Bronchial epithelial cell (primary cell): Measurements from ENCODE around the gene XRCC4. TPM values are rescaled to one million over a fixed set of nuclear protein-coding genes. Genes with fewer than 3 reads are reported as not detected.

Experiments
- DNase-seq: peaks from one replicate; pipeline ENCODE4 v3.0.0-alpha.2; 2010; ENCODE audit warnings: low read depth
- FAIRE-seq: peaks from 2 replicates; lab custom pipeline; 2011; peaks lifted over from hg19 to GRCh38; lab: Jason Lieb, UNC
- H3K27me3 ChIP-seq: 2 replicates; pipeline ENCODE4 v1.5.1; 2011; ENCODE audit warnings: low read length; ENCODE audit not compliant: control insufficient read depth, insufficient read depth
- H3K36me3 ChIP-seq: 2 replicates; pipeline ENCODE4 v1.5.1; 2011; ENCODE audit warnings: low read length; ENCODE audit not compliant: control insufficient read depth, insufficient read depth
- H3K4me3 ChIP-seq: 2 replicates; pipeline ENCODE4 v1.5.1; 2011; ENCODE audit warnings: mild to moderate bottlenecking, low read depth, low read length, control low read depth
- CTCF ChIP-seq: IDR thresholded peaks from 2 replicates; pipeline ENCODE4 v1.5.1; 2011; ENCODE audit warnings: mild to moderate bottlenecking, moderate library complexity, low read length, control low read depth, inconsistent platforms; ENCODE audit not compliant: insufficient read depth, severe bottlenecking
- total RNA-seq: library from RNA; depleted of rRNA; stranded (reverse); fragments of >200 nt; gene quantifications from 2 replicates; pipeline ENCODE4 v1.2.1, GENCODE V29; 2014

XRCC4 gene
- total RNA-seq, 1 donor from 2014 or later, result 9.5 TPM

GRCh38 chr5:83396662-83397061 is 319.3 kb downstream of the XRCC4 start:
- no peak for TF ChIP-seq CTCF
- FAIRE-seq, result no peak

GRCh38 chr5:83397658-83398057 is 320.3 kb downstream of the XRCC4 start:
- no peak for TF ChIP-seq CTCF
- Histone ChIP-seq H3K36me3 (no peaks in the 10 kb centered on the region), H3K4me3 (no peak overlapping the region), H3K27me3 (no peaks in the 10 kb centered on the region)
- FAIRE-seq (no peak), DNase-seq (no peak)

More at GRCh38 chr5:83396662-83397061, 319.3 kb downstream of the XRCC4 start:
- Histone ChIP-seq H3K4me3 (no peak overlapping the region), H3K27me3 (no peaks in the 10 kb centered on the region), H3K36me3 (no peaks in the 10 kb centered on the region)
- no peak for DNase-seq

GRCh38 chr5:83400241-83400640 is 322.9 kb downstream of the XRCC4 start:
- TF ChIP-seq CTCF, result no peak
- FAIRE-seq (no peak), DNase-seq (no peak)
- no peak overlapping the region for H3K4me3 ChIP-seq
- H3K36me3 ChIP-seq, result no peaks in the 10 kb centered on the region
- no peaks in the 10 kb centered on the region for H3K27me3 ChIP-seq

GRCh38 chr5:83400701-83401100 is 323.4 kb downstream of the XRCC4 start:
- no peaks in the 10 kb centered on the region for H3K36me3 ChIP-seq
- no peak overlapping the region for H3K4me3 ChIP-seq
- no peak for TF ChIP-seq CTCF
- FAIRE-seq (no peak), DNase-seq (no peak)
- no peaks in the 10 kb centered on the region for H3K27me3 ChIP-seq

GRCh38 chr5:83401122-83401731 is 323.9 kb downstream of the XRCC4 start:
- no peak for FAIRE-seq
- no peaks in the 10 kb centered on the region for H3K36me3 ChIP-seq
- no peak for TF ChIP-seq CTCF

GRCh38 chr5:83401775-83402174 is 324.4 kb downstream of the XRCC4 start:
- no peaks in the 10 kb centered on the region for H3K27me3 ChIP-seq
- FAIRE-seq (no peak), DNase-seq (no peak)
- TF ChIP-seq CTCF, result no peak
- H3K36me3 ChIP-seq, result no peaks in the 10 kb centered on the region
- no peak overlapping the region for H3K4me3 ChIP-seq

More at GRCh38 chr5:83401122-83401731, 323.9 kb downstream of the XRCC4 start:
- H3K4me3 ChIP-seq, result no peak overlapping the region
- no peaks in the 10 kb centered on the region for H3K27me3 ChIP-seq
- no peak for DNase-seq
